ENCODE data around the gene AQP12B. TPM values are rescaled to one million over a fixed set of nuclear protein-coding genes. Genes with fewer than 3 reads are reported as not detected.

The AQP12B gene
- total and polyA plus RNA-seq, 2 of the 13 experiments (the other 11 are each of a cell fraction or from before 2014, with no cell fraction given): not detected

- no peak for TF ChIP-seq ZNF407 (CRISPR knock-in tag; IDR thresholded peaks at IDR 0.05; ENCODE audit: not compliant biosample characterization)
- TF ChIP-seq ZFX (CRISPR knock-in tag; IDR thresholded peaks at IDR 0.05; ENCODE audit: low read depth): no peak
- TF ChIP-seq NCOA1 (CRISPR knock-in tag; IDR thresholded peaks at IDR 0.05): no peak
- no peak for TF ChIP-seq HNRNPK (IDR thresholded peaks at IDR 0.05; ENCODE audit: low read depth, low read length, poor library complexity, severe bottlenecking)
- no peak for TF ChIP-seq ZNF101 (CRISPR knock-in tag; IDR thresholded peaks at IDR 0.05; ENCODE audit: borderline replicate concordance, low read depth)
- no peak for TF ChIP-seq KDM3A (CRISPR knock-in tag; IDR thresholded peaks at IDR 0.05; ENCODE audit: low read depth)
- no peak for TF ChIP-seq ZMYM3 (CRISPR knock-in tag; IDR thresholded peaks at IDR 0.05)
- no peak for TF ChIP-seq TSC22D2 (CRISPR knock-in tag; IDR thresholded peaks at IDR 0.05; ENCODE audit: borderline replicate concordance)
- TF ChIP-seq RFX1 (IDR thresholded peaks at IDR 0.05): no peak
- no peak for TF ChIP-seq ZFP37 (CRISPR knock-in tag; IDR thresholded peaks at IDR 0.05; ENCODE audit: borderline replicate concordance)
- TF ChIP-seq ATRX (CRISPR knock-in tag; IDR thresholded peaks at IDR 0.05; ENCODE audit: borderline replicate concordance): no peak
These were observed 45.7 kb upstream of the AQP12B start (continued) for GRCh38 chr2:240728361-240728760.

All from HepG2 (cell line).